ENCODE data around the gene TRAIP. TPM values are rescaled to one million over a fixed set of nuclear protein-coding genes. Genes with fewer than 3 reads are reported as not detected.

Gene TRAIP
- total and polyA plus RNA-seq, 9 donors = 1.8 to 4.5 (median 2.8) TPM

DNA sequence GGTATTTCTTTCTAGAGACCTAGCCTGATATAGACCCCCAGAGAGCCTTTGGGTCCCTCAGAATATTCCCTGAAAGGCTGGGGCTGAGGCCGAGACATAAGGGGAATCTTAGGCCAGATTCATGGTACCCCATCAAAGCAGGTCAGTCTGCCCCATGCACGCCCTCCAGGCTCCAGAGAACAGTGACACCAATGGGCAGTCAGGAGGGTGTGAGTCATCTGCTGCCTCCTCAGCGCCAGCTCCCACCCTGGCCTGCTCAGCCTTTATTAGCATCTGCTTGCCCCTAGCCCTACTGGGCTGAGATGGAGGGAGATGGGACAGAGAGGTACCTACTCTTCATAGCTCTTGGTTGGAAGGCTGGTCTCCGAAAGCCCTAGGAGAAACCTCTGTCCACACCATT lies 27.6 kb upstream of the TRAIP start:
- no peaks in the 10 kb centered on the region for H3K36me3 ChIP-seq
- intact Hi-C loops (cut with DNase I) = no loop called here
- WGBS, 3 donors = 82 to 97% (median 92%) methylated on average over 4 of the region's 4 CpGs
- no peak overlapping the region for H3K4me3 ChIP-seq
- TF ChIP-seq, protein P1, sequence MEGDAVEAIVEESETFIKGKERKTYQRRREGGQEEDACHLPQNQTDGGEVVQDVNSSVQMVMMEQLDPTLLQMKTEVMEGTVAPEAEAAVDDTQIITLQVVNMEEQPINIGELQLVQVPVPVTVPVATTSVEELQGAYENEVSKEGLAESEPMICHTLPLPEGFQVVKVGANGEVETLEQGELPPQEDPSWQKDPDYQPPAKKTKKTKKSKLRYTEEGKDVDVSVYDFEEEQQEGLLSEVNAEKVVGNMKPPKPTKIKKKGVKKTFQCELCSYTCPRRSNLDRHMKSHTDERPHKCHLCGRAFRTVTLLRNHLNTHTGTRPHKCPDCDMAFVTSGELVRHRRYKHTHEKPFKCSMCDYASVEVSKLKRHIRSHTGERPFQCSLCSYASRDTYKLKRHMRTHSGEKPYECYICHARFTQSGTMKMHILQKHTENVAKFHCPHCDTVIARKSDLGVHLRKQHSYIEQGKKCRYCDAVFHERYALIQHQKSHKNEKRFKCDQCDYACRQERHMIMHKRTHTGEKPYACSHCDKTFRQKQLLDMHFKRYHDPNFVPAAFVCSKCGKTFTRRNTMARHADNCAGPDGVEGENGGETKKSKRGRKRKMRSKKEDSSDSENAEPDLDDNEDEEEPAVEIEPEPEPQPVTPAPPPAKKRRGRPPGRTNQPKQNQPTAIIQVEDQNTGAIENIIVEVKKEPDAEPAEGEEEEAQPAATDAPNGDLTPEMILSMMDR (IDR thresholded peaks at IDR 0.05) = no peak
- TF ChIP-seq POLR2A (IDR thresholded peaks at IDR 0.05) (no peak), EP300 (IDR thresholded peaks at IDR 0.05) (no peak)
- H3K9me3 ChIP-seq = no peaks in the 10 kb centered on the region
- DNase-seq = no peak
- H3K4me1 ChIP-seq (ENCODE audit: insufficient read depth) = no peaks in the 10 kb centered on the region
- no peak overlapping the region for H3K27ac ChIP-seq
- H3K27me3 ChIP-seq = no peaks in the 10 kb centered on the region

DNA sequence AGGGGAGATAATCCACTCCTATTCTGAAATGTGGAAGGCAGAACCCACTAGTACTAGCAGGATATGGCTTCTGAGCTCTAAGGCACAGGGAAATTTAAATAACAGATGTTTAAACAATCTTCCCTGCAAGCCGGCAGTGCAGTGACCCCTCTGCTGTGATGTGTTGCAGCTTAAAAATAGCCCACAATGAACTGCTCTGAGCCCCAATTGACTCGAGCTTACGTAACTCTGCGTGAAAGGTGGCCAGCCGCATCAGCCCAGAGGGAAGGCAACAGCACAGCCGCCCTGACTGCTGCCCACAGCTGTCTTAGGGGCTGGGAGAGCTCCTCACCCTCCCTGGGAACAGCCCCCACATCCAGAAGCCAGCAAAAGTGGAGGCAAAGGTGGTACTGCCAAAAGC lies 25.8 kb upstream of the TRAIP start:
- H3K4me3 ChIP-seq = no peak overlapping the region
- no peak for TF ChIP-seq POLR2A (IDR thresholded peaks at IDR 0.05)
- TF ChIP-seq, protein P1 (IDR thresholded peaks at IDR 0.05) = no peak
- no peak for TF ChIP-seq EP300 (IDR thresholded peaks at IDR 0.05)
- no peaks in the 10 kb centered on the region for H3K4me1 ChIP-seq (ENCODE audit: insufficient read depth)
- intact Hi-C loops (cut with DNase I) = no loop called here
- no peaks in the 10 kb centered on the region for H3K36me3 ChIP-seq
- H3K9me3 ChIP-seq = no peaks in the 10 kb centered on the region
- no peak overlapping the region for H3K27ac ChIP-seq
- 8 to 25% (median 11%) methylated on average over 6 of the region's 6 CpGs for WGBS, 3 donors
- no peaks in the 10 kb centered on the region for H3K27me3 ChIP-seq
- DNase-seq = peak; percentile 38 to 66 (median 43)

DNA sequence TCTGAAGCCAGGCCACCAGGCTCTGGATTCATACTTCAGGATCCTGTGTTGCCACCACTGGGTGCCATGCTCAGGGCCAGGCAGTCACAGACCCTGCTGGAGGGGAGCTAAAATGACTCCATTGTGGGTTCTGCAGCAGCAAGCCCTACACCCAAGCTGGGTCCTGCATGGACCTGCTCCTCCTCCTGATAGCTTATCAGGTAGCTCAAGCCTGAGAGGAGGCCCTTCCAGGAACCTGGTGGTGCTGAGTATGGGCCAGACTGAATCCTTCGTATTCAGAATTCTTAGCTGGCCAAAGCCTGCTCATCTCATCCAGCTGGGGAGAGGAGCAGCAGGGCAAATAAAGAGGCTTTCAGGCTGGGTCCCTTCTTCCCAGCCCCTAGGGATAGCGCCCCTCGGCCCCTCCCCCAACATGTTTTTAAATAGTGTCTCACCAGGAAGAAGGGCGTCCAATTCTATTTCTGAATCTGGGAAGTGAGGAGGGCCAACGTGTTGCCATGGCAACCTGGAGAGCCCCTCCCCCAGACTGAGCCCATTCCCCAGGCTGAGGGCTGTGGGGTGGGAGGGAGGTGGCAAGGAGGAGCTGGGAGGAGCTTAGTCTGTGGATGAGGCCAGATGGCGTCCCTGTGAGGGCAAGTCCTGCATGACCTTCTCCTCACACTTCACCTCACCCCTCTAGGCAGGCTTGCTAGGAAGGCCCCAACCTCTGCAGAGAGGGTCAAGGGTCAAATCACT lies 24.4 kb upstream of the TRAIP start:
- no peak for TF ChIP-seq POLR2A (IDR thresholded peaks at IDR 0.05)
- no peak for TF ChIP-seq EP300 (IDR thresholded peaks at IDR 0.05)
- TF ChIP-seq, protein P1 (IDR thresholded peaks at IDR 0.05) = no peak
- Histone ChIP-seq H3K4me1 (ENCODE audit: insufficient read depth) (no peaks in the 10 kb centered on the region), H3K27me3 (no peaks in the 10 kb centered on the region), H3K36me3 (no peaks in the 10 kb centered on the region), H3K4me3 (no peak overlapping the region), H3K27ac (no peak overlapping the region), H3K9me3 (no peaks in the 10 kb centered on the region)
- intact Hi-C loops (cut with DNase I) = no loop called here
- DNase-seq = no peak
- 29 to 40% (median 29%) methylated on average over 6 of the region's 6 CpGs for WGBS, 3 donors

DNA sequence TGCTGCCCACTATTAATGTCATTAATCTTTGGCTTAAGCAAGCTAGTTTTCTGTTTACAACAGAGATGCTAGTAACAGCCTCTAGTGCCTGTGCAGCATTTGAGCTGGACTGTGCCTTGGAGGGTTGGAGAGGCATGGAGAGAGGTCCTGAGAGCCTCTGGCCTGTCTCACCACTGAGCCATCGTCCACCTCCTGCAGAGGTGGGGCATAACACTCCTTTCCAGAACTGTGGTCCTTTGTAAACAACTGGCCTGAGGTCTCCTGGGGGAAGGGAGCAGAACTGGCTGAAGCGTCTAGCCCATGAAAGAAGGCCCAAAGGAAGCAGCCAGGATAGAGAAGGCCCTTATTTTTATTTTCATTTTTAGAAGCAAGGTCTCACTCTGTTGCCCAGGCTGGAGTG lies 23.4 kb upstream of the TRAIP start:
- no peaks in the 10 kb centered on the region for H3K36me3 ChIP-seq
- intact Hi-C loops (cut with DNase I) = no loop called here
- no peaks in the 10 kb centered on the region for H3K4me1 ChIP-seq (ENCODE audit: insufficient read depth)
- no peak overlapping the region for H3K4me3 ChIP-seq
- H3K27me3 ChIP-seq = no peaks in the 10 kb centered on the region
- no peaks in the 10 kb centered on the region for H3K9me3 ChIP-seq
- H3K27ac ChIP-seq = no peak overlapping the region
- DNase-seq = no peak
- TF ChIP-seq, protein P1 (IDR thresholded peaks at IDR 0.05) = no peak
- TF ChIP-seq EP300 (IDR thresholded peaks at IDR 0.05) (no peak), POLR2A (IDR thresholded peaks at IDR 0.05) (no peak)
- WGBS, 3 donors = 22 to 43% (median 29%) methylated on average over 2 of the region's 2 CpGs
